Upper lobe of left lung (tissue), 4 donors: ENCODE results near the gene RASGEF1C.

Experiments used
- EP300 ChIP-seq, 4 donors: sonication (generic); formaldehyde crosslinking; IDR thresholded peaks; one replicate each; pipeline ENCODE4 v1.5.1; 2017; ENCODE audit warnings: antibody characterized with exemption in 4 of 4, control low read depth in 2 of 4
- POLR2AphosphoS5 ChIP-seq, 2 donors: sonication (generic); formaldehyde crosslinking; IDR thresholded peaks; one replicate each; pipeline ENCODE4 v1.5.1; 2017; ENCODE audit warnings: antibody characterized with exemption in 2 of 2
- TF ChIP-seq, protein P1 (sequence below), 6 experiments: fragments of 450-650 bp in 4 of 6; fragments of 200-600 bp in 2 of 6; sonication (generic) in 2 of 6; IDR thresholded peaks; one replicate each; pipeline ENCODE4 v1.5.1; 2016 to 2019; ENCODE audit warnings: antibody characterized with exemption in 6 of 6

DNA sequence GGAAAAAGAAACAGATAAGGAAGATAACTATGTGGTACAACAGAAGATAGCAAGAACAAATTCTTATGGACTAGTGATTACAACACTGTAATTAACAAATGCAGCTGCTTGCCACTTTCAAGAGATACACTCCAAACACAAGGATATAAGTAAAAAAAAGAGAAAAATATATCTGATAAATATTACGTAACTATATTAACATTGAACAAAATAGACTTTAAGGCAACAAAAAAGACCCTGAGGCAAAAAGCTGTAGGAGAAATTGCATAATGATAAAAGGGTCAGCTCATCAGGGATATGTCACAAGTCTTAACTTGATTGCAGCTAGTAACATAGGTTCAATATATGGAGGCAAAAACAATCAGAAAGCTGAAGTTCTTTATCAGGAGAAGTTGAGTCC is 86.1 kb downstream of the RASGEF1C start:
- TF ChIP-seq, protein P1, sequence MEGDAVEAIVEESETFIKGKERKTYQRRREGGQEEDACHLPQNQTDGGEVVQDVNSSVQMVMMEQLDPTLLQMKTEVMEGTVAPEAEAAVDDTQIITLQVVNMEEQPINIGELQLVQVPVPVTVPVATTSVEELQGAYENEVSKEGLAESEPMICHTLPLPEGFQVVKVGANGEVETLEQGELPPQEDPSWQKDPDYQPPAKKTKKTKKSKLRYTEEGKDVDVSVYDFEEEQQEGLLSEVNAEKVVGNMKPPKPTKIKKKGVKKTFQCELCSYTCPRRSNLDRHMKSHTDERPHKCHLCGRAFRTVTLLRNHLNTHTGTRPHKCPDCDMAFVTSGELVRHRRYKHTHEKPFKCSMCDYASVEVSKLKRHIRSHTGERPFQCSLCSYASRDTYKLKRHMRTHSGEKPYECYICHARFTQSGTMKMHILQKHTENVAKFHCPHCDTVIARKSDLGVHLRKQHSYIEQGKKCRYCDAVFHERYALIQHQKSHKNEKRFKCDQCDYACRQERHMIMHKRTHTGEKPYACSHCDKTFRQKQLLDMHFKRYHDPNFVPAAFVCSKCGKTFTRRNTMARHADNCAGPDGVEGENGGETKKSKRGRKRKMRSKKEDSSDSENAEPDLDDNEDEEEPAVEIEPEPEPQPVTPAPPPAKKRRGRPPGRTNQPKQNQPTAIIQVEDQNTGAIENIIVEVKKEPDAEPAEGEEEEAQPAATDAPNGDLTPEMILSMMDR (IDR thresholded peaks at IDR 0.05) = no peak
- TF ChIP-seq EP300 (IDR thresholded peaks at IDR 0.05) = no peak
- TF ChIP-seq POLR2AphosphoS5 (IDR thresholded peaks at IDR 0.05) = no peak
